Fibroblast of lung (primary cell): Measurements from ENCODE around the gene TSPAN2.

ENCODE experiments used
- CTCF ChIP-seq, 2 donors: IDR thresholded peaks in 1 of 2; conservative IDR thresholded peaks in 1 of 2; 1 replicate in 1 of 2; 2 replicates in 1 of 2; pipeline ENCODE4 v1.5.1; 2011 to 2012; ENCODE audit warnings: low read length in 2 of 2, control low read depth in 1 of 2, inconsistent platforms in 1 of 2, low read depth in 1 of 2, mild to moderate bottlenecking in 1 of 2
- EZH2 ChIP-seq: IDR thresholded peaks from 2 replicates; pipeline ENCODE4 v1.5.1; 2012; ENCODE audit warnings: low read length, control low read depth, mild to moderate bottlenecking; ENCODE audit errors: missing control alignments

- TF ChIP-seq CTCF (conservative IDR thresholded peaks at IDR 0.05 in 1 of 2, IDR thresholded peaks at IDR 0.05 in 1 of 2; ENCODE audit: low read depth in 1 of 2, low read length in 2 of 2) (no peak), EZH2 (no peak)
These were observed 76.9 kb downstream of the TSPAN2 start for GRCh38 chr1:115012434-115012833.
